Right lobe of liver (tissue), 6 donors: Measurements from ENCODE around the gene ESF1. TPM values are rescaled to one million over a fixed set of nuclear protein-coding genes. Genes with fewer than 3 reads are reported as not detected.
A peak's percentile ranks its signal among the peaks of the same experiment; 100 is the strongest.

Experiments used
- ATAC-seq, 4 donors: fragments of 200-7000 bp; cut with Tn5 transposase; one replicate each; pipeline ENCODE4 v1.9.1; 2020; ENCODE audit warnings: mild to moderate bottlenecking in 4 of 4, moderate library complexity in 4 of 4
- DNase-seq, 3 donors: peaks; one replicate each; pipeline ENCODE4 v3.0.0-alpha.2; 2020
- H3K27ac ChIP-seq, 3 donors: fragments of 200-600 bp; one replicate each; pipeline ENCODE4 v1.8.0; 2022
- H3K27me3 ChIP-seq, 2 donors: fragments of 200-600 bp; one replicate each; pipeline ENCODE4 v1.8.0; 2022
- H3K36me3 ChIP-seq, 4 donors: fragments of 200-600 bp; sonication (generic) in 1 of 4; one replicate each; pipeline versions ENCODE4 v1.5.1 to v1.8.0; 2017 to 2022; ENCODE audit warnings: control low read depth in 1 of 4
- H3K4me1 ChIP-seq, 4 donors: fragments of 200-600 bp; sonication (generic) in 1 of 4; one replicate each; pipeline versions ENCODE4 v1.5.1 to v1.8.0; 2017 to 2022; ENCODE audit warnings: control low read depth in 1 of 4
- H3K4me3 ChIP-seq, 3 donors: fragments of 200-600 bp; one replicate each; pipeline ENCODE4 v1.8.0; 2022
- H3K9me3 ChIP-seq, 4 donors: fragments of 200-600 bp; sonication (generic) in 1 of 4; one replicate each; pipeline versions ENCODE4 v1.5.1 to v1.8.0; 2017 to 2022; ENCODE audit warnings: control low read depth in 1 of 4
- CTCF ChIP-seq, 4 donors: fragments of 200-600 bp in 3 of 4; fragments of 450-650 bp in 1 of 4; IDR thresholded peaks; one replicate each; pipeline versions ENCODE4 v1.5.1 to v1.8.0; 2016 to 2022; ENCODE audit warnings: antibody characterized with exemption in 4 of 4, mild to moderate bottlenecking in 2 of 4
- POLR2A ChIP-seq: fragments of 450-650 bp; IDR thresholded peaks from one replicate; pipeline ENCODE4 v1.6.1; 2017; ENCODE audit warnings: antibody characterized with exemption, mild to moderate bottlenecking
- WGBS: methylation state at CpG from one replicate; pipeline ENCODE4 v1.1.6; 2018; ENCODE audit warnings: low coverage, low lambda C conversion rate; ENCODE audit not compliant: insufficient coverage; ENCODE audit errors: missing lambda C conversion rate; 5-methylcytosine and 5-hydroxymethylcytosine counted together
- intact Hi-C, 2 donors: fragments of 100-400 bp; cut with DNase I; formaldehyde crosslinking; loops; one replicate each; pipeline versions ENCODE4 v1.11.2 to v1.14.1; 2022
- total RNA-seq, 6 experiments: library from RNA; depleted of rRNA in 2 of 6; stranded (reverse); fragments of >200 nt in 2 of 6; fragmentation: NEBNext Ultra II Directional in 3 of 6; extraction: Animal tissue kit (Norgen Biotek cat#: 25700) in 3 of 6; gene quantifications; one replicate each; pipeline versions ENCODE4 v1.1.0 to v1.2.4, GENCODE V29; 2016 to 2023
- donor health status: DM: no; HTN: yes; CAD: no.
- donor health status: DM: no; HTN: no; CAD: no.
- donor health status: DM: no; HTN: no; CAD: no.
- donor health status: DM: no; HTN: yes; CAD: no.
- donor health status: DM: no; HTN: yes; CAD: no.

The ESF1 gene
- total RNA-seq, 6 experiments from 2014 or later: 4.4 to 8.9 (median 6.9) TPM

DNA sequence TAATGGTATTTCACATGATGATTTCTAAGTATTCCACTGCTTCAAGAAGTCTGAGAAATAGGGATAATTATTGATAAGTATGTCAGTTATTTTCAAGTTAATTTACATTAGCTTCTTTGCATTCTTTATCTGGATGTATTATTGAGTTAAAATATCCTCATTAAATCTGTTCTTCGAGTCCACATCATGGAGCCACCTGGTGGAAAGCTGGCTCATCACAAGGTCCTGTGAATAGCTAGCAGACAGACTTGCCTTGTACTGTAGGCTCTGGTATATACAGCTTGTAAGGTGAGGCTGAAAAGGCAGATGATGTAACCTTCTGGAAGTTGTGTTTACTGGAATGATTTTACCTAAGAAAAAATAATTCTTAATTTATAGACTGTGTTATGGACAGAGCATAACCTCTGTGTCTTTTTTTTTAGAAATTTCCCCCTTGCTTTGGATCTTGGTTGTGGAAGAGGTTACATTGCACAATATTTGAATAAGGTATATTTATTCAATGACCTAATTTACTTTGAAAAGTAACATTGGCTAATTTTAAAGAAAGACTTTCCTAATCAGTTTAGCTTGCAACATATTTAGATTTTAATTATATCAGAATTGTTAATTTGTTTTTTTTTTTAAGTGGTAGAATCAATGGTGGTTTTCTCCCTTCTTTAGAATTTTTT is 3.6 kb upstream of the ESF1 start:
- Histone ChIP-seq H3K4me3 (no peak overlapping the region), H3K4me1 (peaks cover 0 to 40% (median 13%) of the 10 kb centered on the region in 4 donors), H3K9me3 (no peaks in the 10 kb centered on the region), H3K27ac (peak overlapping the region; percentile 14 to 66 (median 58)), H3K36me3 (peaks cover 0 to 15% (median 6%) of the 10 kb centered on the region in 4 donors), H3K27me3 (no peaks in the 10 kb centered on the region)
- peak; percentile 51 to 77 (median 66) for ATAC-seq
- intact Hi-C loops: no loop called here
- whole genome bisulfite sequencing: 6% methylated on average over 1 of the region's 1 CpG
- TF ChIP-seq POLR2A (no peak), CTCF (IDR thresholded peaks at IDR 0.05) (peak; percentile 41 to 55 (median 53))
- peak; percentile 33 to 65 (median 64) for DNase-seq

GRCh38 chr20:13786143-13786828 is 1.6 kb upstream of the ESF1 start:
- Histone ChIP-seq H3K36me3 (peaks cover 0 to 23% (median 4%) of the 10 kb centered on the region in 4 donors), H3K27me3 (no peaks in the 10 kb centered on the region), H3K27ac (peak overlapping the region in 2 of 3 donors; percentile 96 to 98), H3K4me3 (peak overlapping the region; percentile 79 to 90 (median 89)), H3K9me3 (no peaks in the 10 kb centered on the region), H3K4me1 (peaks cover 0 to 37% (median 13%) of the 10 kb centered on the region in 4 donors)
- no peak for TF ChIP-seq POLR2A
- no peak for TF ChIP-seq CTCF (IDR thresholded peaks at IDR 0.05)
- DNase-seq (no peak), ATAC-seq (no peak)
- intact Hi-C loops: no loop called here
- 63% methylated on average over 8 of the region's 8 CpGs for WGBS

DNA sequence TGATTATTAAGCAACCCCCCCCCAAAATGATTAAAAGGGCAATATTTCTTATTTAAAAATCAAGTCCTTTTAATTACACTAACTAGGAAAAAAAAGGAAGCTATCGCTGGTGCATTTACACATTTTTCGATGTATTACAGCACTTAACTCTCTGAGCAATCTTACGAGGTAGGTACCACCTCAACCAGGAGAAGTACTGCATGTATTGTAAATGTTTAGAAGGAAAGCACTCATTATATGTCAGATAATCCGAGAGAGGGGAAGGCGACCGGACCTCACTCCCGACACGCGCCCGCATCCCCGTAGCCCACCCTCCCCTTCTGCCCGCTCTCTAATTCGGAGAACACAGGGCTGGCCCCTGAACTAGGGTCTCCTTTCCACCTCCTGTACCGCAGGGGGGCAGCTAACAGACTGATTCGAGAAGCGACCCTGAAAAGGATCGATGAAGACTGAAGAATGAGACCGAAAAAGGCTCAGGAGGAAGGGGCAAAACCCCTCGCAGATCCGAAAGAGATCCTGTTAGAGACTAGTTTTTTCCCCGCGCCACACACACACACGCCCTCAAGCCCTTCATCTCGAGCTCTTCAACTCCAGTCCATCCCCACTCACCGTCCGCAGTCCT is 337 bp downstream of the ESF1 start:
- peaks cover 0 to 32% (median 0%) of the 10 kb centered on the region in 4 donors for H3K36me3 ChIP-seq
- DNase-seq: peak in 1 of 3 donors; percentile 25
- TF ChIP-seq CTCF (IDR thresholded peaks at IDR 0.05) (no peak), POLR2A (no peak)
- no peaks in the 10 kb centered on the region for H3K27me3 ChIP-seq
- H3K9me3 ChIP-seq: no peaks in the 10 kb centered on the region
- 0% methylated on average over 4 of the region's 26 CpGs for WGBS
- peaks cover 0 to 34% (median 13%) of the 10 kb centered on the region in 4 donors for H3K4me1 ChIP-seq
- peak overlapping the region; percentile 78 to 98 (median 96) for H3K27ac ChIP-seq
- ATAC-seq: peak in 3 of 4 donors; percentile 2 to 4 (median 3)
- H3K4me3 ChIP-seq: peak overlapping the region; percentile 79 to 90 (median 89)
- intact Hi-C loops: no loop called here

GRCh38 chr20:13783528-13783927 is 1.2 kb downstream of the ESF1 start:
- DNase-seq (no peak), ATAC-seq (no peak)
- no peak overlapping the region for H3K4me3 ChIP-seq
- TF ChIP-seq CTCF (IDR thresholded peaks at IDR 0.05): no peak
- TF ChIP-seq POLR2A: no peak
- H3K27me3 ChIP-seq: no peaks in the 10 kb centered on the region
- no peak overlapping the region for H3K27ac ChIP-seq
- no peaks in the 10 kb centered on the region for H3K9me3 ChIP-seq
- intact Hi-C loops: no loop called here
- H3K36me3 ChIP-seq: peaks cover 0 to 32% (median 0%) of the 10 kb centered on the region in 4 donors
- H3K4me1 ChIP-seq: peaks cover 0 to 30% (median 13%) of the 10 kb centered on the region in 4 donors
- WGBS: 96% methylated on average over 10 of the region's 13 CpGs
